ENCODE data around the gene PMM2.

GRCh38 chr16:8867932-8868415 is 70.3 kb downstream of the PMM2 start:
- TF ChIP-seq FOXK2 (IDR thresholded peaks at IDR 0.05) (no peak), FOXA1 (IDR thresholded peaks at IDR 0.05) (no peak), FOXM1 (IDR thresholded peaks at IDR 0.05; ENCODE audit: borderline replicate concordance) (no peak), SUZ12 (IDR thresholded peaks at IDR 0.05) (no peak), SP1 (IDR thresholded peaks at IDR 0.05) (no peak), BHLHE40 (IDR thresholded peaks at IDR 0.05; ENCODE audit: borderline replicate concordance) (no peak), ARNT (IDR thresholded peaks at IDR 0.05) (no peak), ELF4 (IDR thresholded peaks at IDR 0.05) (no peak), LEF1 (IDR thresholded peaks at IDR 0.05; ENCODE audit: borderline replicate concordance) (no peak), NFRKB (IDR thresholded peaks at IDR 0.05) (no peak), PKNOX1 (IDR thresholded peaks at IDR 0.05) (no peak), L3MBTL2 (conservative IDR thresholded peaks at IDR 0.05) (no peak), ZNF384 (IDR thresholded peaks at IDR 0.05) (no peak)
